Activated T-cell treated with anti-CD3 and anti-CD28 coated beads for 4 hours (primary cell): ENCODE results near the gene GJD2.

Source experiments
- DNase-seq: peaks from one replicate; pipeline ENCODE4 v3.0.0-alpha.2; 2020

The GJD2 gene

DNA sequence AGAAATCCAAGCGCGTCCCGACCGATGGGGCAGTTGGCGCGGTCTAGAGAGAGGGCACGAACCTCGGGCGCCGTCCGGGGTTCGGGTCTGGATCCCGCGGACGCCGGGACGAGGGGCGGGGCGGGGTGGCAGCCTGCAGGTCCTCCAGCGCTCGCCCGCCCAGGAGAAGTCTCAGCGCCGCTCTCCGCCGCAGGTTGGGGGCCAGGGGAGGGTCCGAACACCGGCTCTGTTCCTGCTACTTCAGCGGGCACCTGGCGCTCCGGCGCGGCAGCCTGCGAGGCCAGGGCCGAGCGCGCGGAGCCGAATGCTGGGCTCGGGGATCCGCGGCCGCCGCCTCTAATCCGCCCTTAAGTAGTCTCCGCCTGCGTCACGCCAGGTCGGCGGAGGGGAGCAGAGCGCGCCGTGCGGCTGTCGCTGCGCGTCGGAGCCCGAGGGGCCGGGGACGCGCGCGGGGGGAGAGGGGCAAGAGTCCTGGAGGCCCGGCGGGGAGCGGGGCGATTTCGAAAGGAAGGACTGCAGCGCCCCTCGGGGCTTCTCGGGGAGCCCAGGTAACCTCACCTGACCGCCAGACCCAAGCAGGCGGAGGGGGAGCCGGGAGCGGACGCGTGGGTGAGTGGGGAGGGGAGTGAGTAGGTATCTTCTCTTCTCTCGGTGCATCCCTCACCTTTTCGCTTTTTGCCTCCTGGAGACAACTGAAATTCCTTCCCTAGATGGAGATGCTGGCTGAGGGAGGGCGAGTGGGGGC, at the start of gene GJD2:
Gene GJD2, minus strand, starts transcription at position 325 of the 745 bp plus-strand sequence. CDS start 510 bp downstream, outside the sequence.
- no peak for DNase-seq

DNA sequence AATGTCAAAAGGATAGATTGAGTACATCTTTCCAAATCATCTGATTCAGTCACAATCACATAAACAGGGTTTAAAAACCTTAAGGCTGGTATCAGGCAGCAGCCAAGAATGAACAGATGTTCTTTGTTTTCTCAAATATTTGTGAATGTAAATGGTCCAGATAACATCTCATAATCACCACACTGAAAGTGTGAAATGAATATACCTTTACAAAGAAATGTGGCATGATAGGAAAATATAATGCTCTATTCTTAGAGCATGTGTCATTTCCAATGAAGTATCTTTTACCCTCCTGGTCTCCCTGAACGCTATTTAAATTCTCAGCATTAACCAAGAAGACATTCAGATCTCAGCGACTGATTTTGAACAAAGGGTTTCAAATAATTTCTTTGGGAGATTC, 49.3 kb upstream of the GJD2 start:
- DNase-seq = no peak

- no peak for DNase-seq
Observed at GRCh38 chr15:34802803-34803750, 48.3 kb upstream of the GJD2 start.

DNA sequence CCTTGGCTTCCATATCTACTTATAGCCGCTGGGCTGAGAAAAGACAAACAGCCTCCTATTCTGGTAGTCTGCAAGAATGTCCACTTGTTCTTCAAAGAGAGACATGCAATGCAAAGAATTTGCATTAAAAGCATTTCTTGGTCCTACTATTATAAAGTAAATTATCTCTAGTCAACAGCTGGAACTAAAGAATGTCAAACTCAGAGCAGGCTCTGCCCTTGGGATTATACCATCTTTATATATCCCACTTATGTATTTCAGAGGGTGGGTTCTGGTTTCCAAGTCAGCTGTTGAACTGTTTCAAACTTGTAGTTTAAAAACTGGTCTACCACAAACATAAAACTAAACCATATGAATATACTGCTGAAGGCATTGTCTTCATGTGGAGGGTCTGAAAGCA, 47.6 kb upstream of the GJD2 start:
- no peak for DNase-seq

DNA sequence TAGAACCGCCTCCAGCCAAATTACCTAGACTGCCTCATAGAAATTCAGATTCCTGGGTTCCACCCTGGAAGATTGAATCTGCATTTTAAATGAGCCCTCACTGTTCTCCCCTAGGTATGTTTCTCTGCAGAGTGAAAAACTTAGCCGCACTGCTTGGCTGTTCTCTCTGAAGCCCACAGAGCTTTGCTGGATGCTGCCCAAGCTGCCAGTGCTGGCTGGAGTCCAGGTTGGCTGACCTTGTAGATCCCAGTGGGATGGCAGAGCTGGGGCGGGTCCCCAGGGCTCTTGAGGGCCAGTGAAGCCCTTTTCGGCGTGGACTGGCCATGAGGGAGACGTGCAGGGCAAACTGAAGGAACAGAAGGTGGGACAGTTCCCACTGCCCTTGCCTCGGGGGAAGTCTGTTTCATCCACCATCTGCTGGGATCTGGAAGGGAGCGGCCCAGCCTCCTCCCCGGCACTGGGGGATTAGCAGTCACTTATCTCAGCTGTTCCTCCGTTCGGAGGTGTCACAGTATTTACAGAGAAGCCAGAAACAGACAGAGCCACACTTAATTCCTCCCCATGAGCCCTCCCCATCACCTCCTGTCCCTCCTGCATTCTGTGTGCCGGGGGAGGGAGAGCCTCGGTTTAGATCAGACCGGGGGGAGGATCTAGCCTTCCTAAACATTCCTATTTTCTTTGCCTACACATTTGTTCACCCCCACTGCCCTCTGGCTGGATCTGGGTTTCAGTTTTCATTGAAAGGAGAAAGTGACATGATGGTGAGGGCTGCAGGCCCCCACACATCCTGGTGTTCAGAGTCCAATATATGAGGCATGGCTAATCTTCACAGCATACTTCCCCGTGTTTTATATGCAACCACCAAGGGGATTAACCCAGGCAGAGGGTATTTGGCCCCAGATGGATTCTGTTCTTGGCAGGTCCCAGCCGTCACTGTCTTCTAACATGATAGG, 44.6 kb upstream of the GJD2 start:
- no peak for DNase-seq

GRCh38 chr15:34796847-34797435, 42.1 kb upstream of the GJD2 start:
- no peak for DNase-seq

DNA sequence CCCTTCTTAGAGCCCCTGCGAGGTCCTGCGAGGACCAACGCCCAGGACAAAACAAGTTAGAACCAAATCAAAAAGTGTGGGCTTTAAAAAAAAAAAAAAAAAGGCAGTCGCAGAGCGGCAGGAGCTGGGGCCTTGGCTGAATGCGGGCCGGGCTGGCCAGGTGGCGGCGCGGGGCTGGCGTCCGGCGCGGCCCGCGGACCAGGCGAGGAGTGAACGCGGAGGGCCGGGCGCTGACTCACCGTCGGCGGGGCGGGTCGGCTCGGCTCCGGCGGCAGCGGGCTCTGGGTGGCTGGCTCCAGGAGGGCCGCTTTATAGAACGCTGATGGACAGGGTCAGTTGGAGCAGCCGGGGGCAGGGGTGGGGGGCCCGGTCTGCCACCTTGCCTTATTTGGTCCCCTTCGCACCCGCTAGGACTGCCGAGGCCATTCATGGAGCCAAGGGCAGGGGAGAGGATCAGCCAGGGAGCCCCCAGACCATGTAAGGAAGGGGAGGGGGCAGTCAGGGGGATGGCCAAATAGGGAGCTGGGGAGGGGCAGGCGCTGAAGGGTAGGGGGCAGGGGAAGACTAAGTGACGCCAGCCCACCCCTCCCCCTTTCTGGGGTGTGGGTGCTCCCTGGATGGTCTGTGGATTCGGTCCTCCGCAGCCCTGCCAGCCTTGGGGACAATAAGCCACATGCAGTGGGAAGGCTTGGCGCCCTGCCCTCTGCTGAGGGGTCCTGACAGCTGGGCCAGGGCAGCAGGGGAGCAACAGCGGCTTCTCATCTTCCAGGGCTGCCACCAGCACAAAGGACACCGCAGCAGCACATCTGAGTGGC, 40.7 kb upstream of the GJD2 start, which contains the start of gene ACTC1:
Gene ACTC1, minus strand, starts transcription at position 283 of the 815 bp plus-strand sequence. CDS start 741 bp downstream, outside the sequence.
- DNase-seq = no peak

DNA sequence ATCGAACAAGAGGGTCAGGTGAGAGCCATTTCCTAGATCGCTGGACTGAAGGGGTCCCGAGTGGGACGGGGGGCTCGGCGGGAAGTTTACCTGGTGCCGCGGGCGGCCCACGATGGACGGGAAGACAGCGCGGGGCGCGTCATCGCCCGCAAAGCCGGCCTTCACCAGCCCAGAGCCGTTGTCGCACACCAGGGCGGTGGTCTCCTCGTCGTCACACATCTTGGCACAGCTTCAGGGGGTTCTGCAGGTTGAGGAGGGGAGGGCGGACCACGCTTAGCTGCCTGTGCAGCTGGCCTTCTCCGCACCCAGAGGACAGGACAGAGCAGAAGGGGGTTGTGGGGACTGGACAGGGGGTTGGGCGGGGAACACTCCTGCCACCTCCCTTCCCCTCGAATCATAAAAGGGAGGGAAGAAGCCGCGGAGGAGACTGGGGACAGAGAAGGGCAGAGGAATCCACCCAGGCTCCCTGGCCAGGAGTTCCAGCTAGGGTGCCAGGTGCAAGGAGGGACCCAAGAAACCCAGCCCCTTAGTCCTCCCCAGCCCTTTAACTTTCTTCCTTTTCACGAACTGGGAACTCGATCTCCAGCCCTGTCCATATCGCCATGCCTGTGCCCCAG, 39.9 kb upstream of the GJD2 start:
- no peak for DNase-seq

DNA sequence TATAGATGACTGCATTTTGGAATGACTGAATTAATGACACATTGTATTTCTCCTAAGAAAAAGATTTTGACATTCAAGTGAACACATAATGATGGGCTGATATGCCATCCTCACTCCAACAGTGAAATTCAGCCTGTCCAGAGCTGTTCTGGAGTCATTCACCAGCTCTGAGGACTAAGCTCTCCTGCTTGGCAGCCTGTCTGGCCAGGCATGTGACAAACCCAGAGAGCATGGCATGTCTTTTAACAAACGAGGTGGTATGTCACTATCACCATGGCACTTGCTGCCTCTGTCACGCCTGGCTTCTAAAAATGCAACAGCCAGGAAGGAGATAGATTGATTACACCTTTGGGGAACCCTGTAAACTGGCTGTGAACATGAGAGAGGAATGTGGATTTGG, 39.1 kb upstream of the GJD2 start:
- DNase-seq = no peak

GRCh38 chr15:34793071-34793470, 38.3 kb upstream of the GJD2 start:
- DNase-seq = no peak

DNA sequence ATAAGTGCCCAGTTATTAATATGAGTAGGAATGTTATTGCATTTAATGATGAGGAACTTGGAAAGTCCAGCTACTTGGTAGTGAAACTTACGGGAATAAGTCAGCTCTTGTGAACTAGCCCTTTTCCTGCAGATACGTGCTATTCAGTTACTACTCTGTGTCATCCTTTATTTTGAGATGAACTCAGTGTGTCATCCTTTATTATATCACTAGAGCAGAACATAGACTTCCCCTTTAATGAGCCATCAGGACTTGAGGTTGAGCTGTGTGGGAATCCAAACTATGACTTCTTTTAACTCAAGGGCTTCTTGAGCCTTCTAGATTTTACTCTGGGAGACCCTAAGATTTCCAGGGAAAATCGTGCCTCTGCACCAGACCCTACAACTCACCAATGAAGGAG, 36.9 kb upstream of the GJD2 start:
- DNase-seq = no peak

GRCh38 chr15:34790121-34790520, 35.3 kb upstream of the GJD2 start:
- no peak for DNase-seq

DNA sequence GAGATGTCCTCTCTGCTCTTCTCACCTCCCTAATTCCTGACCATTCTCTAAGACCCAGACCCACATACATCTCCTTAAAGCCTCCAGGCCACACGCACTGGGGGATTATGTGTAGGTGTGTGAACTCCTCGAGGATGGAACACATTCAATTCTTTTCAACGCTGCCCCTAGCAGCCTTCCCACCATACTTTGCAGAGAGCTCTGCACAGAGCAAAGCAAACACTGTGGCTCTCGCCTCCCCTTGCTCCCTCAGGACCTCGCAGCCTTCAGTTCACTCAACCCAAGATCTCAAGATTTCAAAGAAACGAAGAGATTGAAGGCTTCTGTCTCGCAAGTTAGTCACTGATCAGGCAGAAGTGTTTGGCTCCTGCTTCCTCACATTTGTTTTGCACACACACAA, 34.5 kb upstream of the GJD2 start:
- no peak for DNase-seq

GRCh38 chr15:34786206-34786605, 31.4 kb upstream of the GJD2 start:
- DNase-seq = no peak

DNA sequence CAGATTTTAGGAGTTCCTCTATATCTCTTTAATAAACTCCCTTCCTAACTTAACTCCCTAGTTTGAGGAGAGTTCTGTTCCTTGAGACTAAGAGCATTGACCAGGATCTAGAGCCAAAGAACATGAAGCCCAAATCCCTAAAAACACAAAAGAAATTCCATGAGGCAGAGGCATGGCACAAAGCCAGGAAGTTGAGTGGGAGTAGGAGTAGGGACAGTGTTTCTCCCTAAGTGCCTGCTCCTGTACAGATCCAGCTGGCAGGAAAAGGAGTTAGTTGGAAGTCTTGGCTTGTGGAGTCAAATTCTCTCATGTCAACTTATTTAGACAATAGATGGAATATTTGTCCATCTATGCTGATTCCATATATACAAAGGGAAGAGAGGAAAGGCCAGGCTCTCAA, 29.2 kb upstream of the GJD2 start:
- DNase-seq = no peak

GRCh38 chr15:34783431-34783830, 28.6 kb upstream of the GJD2 start:
- DNase-seq = no peak

GRCh38 chr15:34782901-34783300, 28.1 kb upstream of the GJD2 start:
- DNase-seq = no peak

DNA sequence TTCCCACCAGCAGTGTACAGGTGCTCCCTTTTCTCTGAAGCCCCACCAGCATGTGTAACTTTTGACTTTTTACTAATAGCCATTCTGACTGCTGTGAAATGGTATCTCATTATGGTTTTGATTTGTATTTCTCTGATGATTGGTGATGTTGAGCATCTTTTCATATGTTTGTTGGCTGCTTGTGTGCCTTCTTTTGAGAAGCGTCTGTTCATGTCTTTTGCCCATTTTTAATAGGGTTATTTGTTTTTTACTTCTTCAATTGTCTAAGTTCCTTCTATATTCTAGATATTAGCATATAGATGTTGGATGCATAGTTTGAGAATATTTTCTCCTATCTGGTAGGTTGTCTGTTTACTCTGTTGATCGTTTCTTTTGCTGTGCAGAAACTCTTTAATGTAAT, 25.9 kb upstream of the GJD2 start:
- DNase-seq = no peak

- no peak for DNase-seq
Observed at GRCh38 chr15:34776606-34777105, 21.9 kb upstream of the GJD2 start.

DNA sequence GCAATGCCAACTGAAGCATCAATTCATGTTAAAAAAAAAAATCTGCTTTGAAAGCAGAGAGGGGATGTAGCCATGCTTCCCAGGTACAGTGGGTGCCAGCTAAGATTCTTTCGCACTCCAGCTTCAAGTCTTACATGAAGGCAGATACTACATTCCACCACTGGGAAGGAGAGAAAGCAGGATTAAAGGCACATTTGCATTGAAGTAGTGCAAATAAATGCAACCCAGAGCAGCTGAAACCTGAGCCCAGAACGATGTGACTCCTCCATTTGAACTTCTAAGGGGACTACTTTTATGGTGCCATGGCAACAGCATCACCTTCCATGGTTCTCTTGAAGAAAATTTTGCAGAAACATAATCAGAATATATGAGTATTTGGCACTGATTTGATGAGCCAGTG, 19.1 kb upstream of the GJD2 start:
- DNase-seq = no peak

GRCh38 chr15:34773013-34773412, 18.2 kb upstream of the GJD2 start:
- DNase-seq = no peak
